Upper lobe of left lung (tissue), 6 donors: Measurements from ENCODE around the gene ARHGAP10. TPM values are rescaled to one million over a fixed set of nuclear protein-coding genes. Genes with fewer than 3 reads are reported as not detected.

ENCODE experiments used
- ATAC-seq, 2 donors: fragments of 200-7000 bp; cut with Tn5 transposase; one replicate each; pipeline ENCODE4 v1.9.1; 2022; ENCODE audit warnings: mild to moderate bottlenecking in 2 of 2, moderate library complexity in 2 of 2; ENCODE audit not compliant: low FRiP score in 2 of 2
- DNase-seq, 2 donors: peaks; one replicate each; pipeline ENCODE4 v3.0.0-alpha.2; 2019 to 2020
- H3K27ac ChIP-seq, 4 donors: fragments of 200-600 bp; sonication (generic); one replicate each; pipeline ENCODE4 v1.5.1; 2016 to 2019
- H3K27me3 ChIP-seq, 4 donors: fragments of 200-600 bp; sonication (generic); one replicate each; pipeline ENCODE4 v1.5.1; 2017 to 2019
- H3K36me3 ChIP-seq, 4 donors: fragments of 200-600 bp; sonication (generic); one replicate each; pipeline ENCODE4 v1.5.1; 2016 to 2019
- H3K4me1 ChIP-seq, 4 donors: fragments of 200-600 bp; sonication (generic); one replicate each; pipeline ENCODE4 v1.5.1; 2018 to 2019
- H3K4me3 ChIP-seq, 4 donors: fragments of 200-600 bp; sonication (generic); one replicate each; pipeline ENCODE4 v1.5.1; 2017 to 2019; ENCODE audit warnings: mild to moderate bottlenecking in 2 of 4, moderate library complexity in 1 of 4
- H3K9me3 ChIP-seq, 4 donors: fragments of 200-600 bp; sonication (generic); one replicate each; pipeline ENCODE4 v1.5.1; 2018 to 2019
- CTCF ChIP-seq, 6 experiments: fragments of 450-650 bp in 4 of 6; fragments of 200-600 bp in 2 of 6; sonication (generic) in 2 of 6; IDR thresholded peaks; one replicate each; pipeline ENCODE4 v1.5.1; 2016 to 2019; ENCODE audit warnings: antibody characterized with exemption in 6 of 6
- EP300 ChIP-seq, 4 donors: sonication (generic); formaldehyde crosslinking; IDR thresholded peaks; one replicate each; pipeline ENCODE4 v1.5.1; 2017; ENCODE audit warnings: antibody characterized with exemption in 4 of 4, control low read depth in 2 of 4
- POLR2A ChIP-seq, 4 donors: fragments of 450-650 bp; IDR thresholded peaks; one replicate each; pipeline ENCODE4 v1.5.1; 2016 to 2017; ENCODE audit warnings: antibody characterized with exemption in 4 of 4, mild to moderate bottlenecking in 2 of 4
- POLR2AphosphoS5 ChIP-seq, 2 donors: sonication (generic); formaldehyde crosslinking; IDR thresholded peaks; one replicate each; pipeline ENCODE4 v1.5.1; 2017; ENCODE audit warnings: antibody characterized with exemption in 2 of 2
- WGBS, 2 donors: methylation state at CpG; one replicate each; pipeline ENCODE4 v1.1.5; 2017 to 2018; 5-methylcytosine and 5-hydroxymethylcytosine counted together
- total RNA-seq, 6 donors: library from RNA; depleted of rRNA in 4 of 6; stranded (reverse); fragments of >200 nt in 4 of 6; gene quantifications; one replicate each; pipeline versions ENCODE4 v1.1.0 to v1.2.1, GENCODE V29; 2016 to 2021
- donor health status: DM: no; HTN: no; CAD: no; lungs with moderate emphysema.
- donor health status: DM: no; HTN: yes; CAD: no; lungs with severe emphysema.

Gene ARHGAP10
- total RNA-seq, 6 donors from 2014 or later, result 25.9 to 47.1 (median 29.5) TPM

- WGBS, 2 donors, result 93 to 98% methylated on average over 5 of the region's 5 CpGs
- Histone ChIP-seq H3K27ac (no peak overlapping the region), H3K36me3 (peaks cover 2 to 56% (median 15%) of the 10 kb centered on the region in 4 donors), H3K9me3 (no peaks in the 10 kb centered on the region), H3K4me3 (no peak overlapping the region), H3K4me1 (no peaks in the 10 kb centered on the region), H3K27me3 (no peaks in the 10 kb centered on the region)
- TF ChIP-seq POLR2AphosphoS5 (IDR thresholded peaks at IDR 0.05), result no peak
- no peak for TF ChIP-seq POLR2A (IDR thresholded peaks at IDR 0.05)
- no peak for TF ChIP-seq CTCF (IDR thresholded peaks at IDR 0.05)
- no peak for TF ChIP-seq EP300 (IDR thresholded peaks at IDR 0.05)
- ATAC-seq, result no peak
- no peak for DNase-seq
Measured at GRCh38 chr4:148076964-148077363, 345.1 kb downstream of the ARHGAP10 start.

- H3K4me1 ChIP-seq, result no peaks in the 10 kb centered on the region
- no peak for DNase-seq
- 88 to 95% methylated on average over 1 of the region's 1 CpG for WGBS, 2 donors
- no peak for ATAC-seq
- TF ChIP-seq POLR2AphosphoS5 (IDR thresholded peaks at IDR 0.05), result no peak
- no peak for TF ChIP-seq CTCF (IDR thresholded peaks at IDR 0.05)
- no peak for TF ChIP-seq EP300 (IDR thresholded peaks at IDR 0.05)
- TF ChIP-seq POLR2A (IDR thresholded peaks at IDR 0.05), result no peak
- H3K9me3 ChIP-seq, result no peaks in the 10 kb centered on the region
- no peak overlapping the region for H3K4me3 ChIP-seq
- peaks cover 0 to 57% (median 13%) of the 10 kb centered on the region in 4 donors for H3K36me3 ChIP-seq
- no peaks in the 10 kb centered on the region for H3K27me3 ChIP-seq
- no peak overlapping the region for H3K27ac ChIP-seq
Measured at GRCh38 chr4:148077581-148077980, 345.7 kb downstream of the ARHGAP10 start.

GRCh38 chr4:148078061-148078460 is 346.2 kb downstream of the ARHGAP10 start:
- H3K36me3 ChIP-seq, result peaks cover 0 to 57% (median 9%) of the 10 kb centered on the region in 4 donors
- no peaks in the 10 kb centered on the region for H3K27me3 ChIP-seq
- no peak for DNase-seq
- H3K27ac ChIP-seq, result no peak overlapping the region
- 87 to 88% methylated on average over 2 of the region's 2 CpGs for WGBS, 2 donors
- no peaks in the 10 kb centered on the region for H3K9me3 ChIP-seq
- ATAC-seq, result no peak
- TF ChIP-seq EP300 (IDR thresholded peaks at IDR 0.05) (no peak), POLR2AphosphoS5 (IDR thresholded peaks at IDR 0.05) (no peak), POLR2A (IDR thresholded peaks at IDR 0.05) (no peak), CTCF (IDR thresholded peaks at IDR 0.05) (no peak)
- no peak overlapping the region for H3K4me3 ChIP-seq
- no peaks in the 10 kb centered on the region for H3K4me1 ChIP-seq

GRCh38 chr4:148079961-148080360 is 348.1 kb downstream of the ARHGAP10 start:
- H3K4me3 ChIP-seq, result no peak overlapping the region
- no peaks in the 10 kb centered on the region for H3K4me1 ChIP-seq
- no peak for TF ChIP-seq POLR2A (IDR thresholded peaks at IDR 0.05)
- no peak for TF ChIP-seq POLR2AphosphoS5 (IDR thresholded peaks at IDR 0.05)
- no peak for TF ChIP-seq EP300 (IDR thresholded peaks at IDR 0.05)
- TF ChIP-seq CTCF (IDR thresholded peaks at IDR 0.05), result no peak
- peaks cover 0 to 56% (median 8%) of the 10 kb centered on the region in 4 donors for H3K36me3 ChIP-seq
- DNase-seq (no peak), ATAC-seq (no peak)
- no peaks in the 10 kb centered on the region for H3K27me3 ChIP-seq
- 87 to 91% methylated on average over 7 of the region's 7 CpGs for WGBS, 2 donors
- H3K9me3 ChIP-seq, result no peaks in the 10 kb centered on the region
- H3K27ac ChIP-seq, result no peak overlapping the region

- WGBS, 2 donors, result 96 to 98% methylated on average over 8 to 12 of the region's 12 CpGs
Measured at GRCh38 chr4:148081267-148081666, 349.4 kb downstream of the ARHGAP10 start.

More at GRCh38 chr4:148081267-148081666, 349.4 kb downstream of the ARHGAP10 start:
- no peak overlapping the region for H3K27ac ChIP-seq
- H3K9me3 ChIP-seq, result no peaks in the 10 kb centered on the region
- H3K4me3 ChIP-seq, result no peak overlapping the region
- DNase-seq (no peak), ATAC-seq (no peak)
- H3K36me3 ChIP-seq, result peaks cover 0 to 51% (median 8%) of the 10 kb centered on the region in 4 donors
- H3K27me3 ChIP-seq, result no peaks in the 10 kb centered on the region
- H3K4me1 ChIP-seq, result no peaks in the 10 kb centered on the region
- TF ChIP-seq POLR2AphosphoS5 (IDR thresholded peaks at IDR 0.05) (no peak), EP300 (IDR thresholded peaks at IDR 0.05) (no peak), CTCF (IDR thresholded peaks at IDR 0.05) (no peak), POLR2A (IDR thresholded peaks at IDR 0.05) (no peak)
